Upper lobe of left lung (tissue), 4 donors: ENCODE measurements around the gene BACE1-AS.

ENCODE experiments used
- EP300 ChIP-seq, 4 donors: sonication (generic); formaldehyde crosslinking; IDR thresholded peaks; one replicate each; pipeline ENCODE4 v1.5.1; 2017; ENCODE audit warnings: antibody characterized with exemption in 4 of 4, control low read depth in 2 of 4
- TF ChIP-seq, protein P1 (sequence below), 6 experiments: fragments of 450-650 bp in 4 of 6; fragments of 200-600 bp in 2 of 6; sonication (generic) in 2 of 6; IDR thresholded peaks; one replicate each; pipeline ENCODE4 v1.5.1; 2016 to 2019; ENCODE audit warnings: antibody characterized with exemption in 6 of 6

DNA sequence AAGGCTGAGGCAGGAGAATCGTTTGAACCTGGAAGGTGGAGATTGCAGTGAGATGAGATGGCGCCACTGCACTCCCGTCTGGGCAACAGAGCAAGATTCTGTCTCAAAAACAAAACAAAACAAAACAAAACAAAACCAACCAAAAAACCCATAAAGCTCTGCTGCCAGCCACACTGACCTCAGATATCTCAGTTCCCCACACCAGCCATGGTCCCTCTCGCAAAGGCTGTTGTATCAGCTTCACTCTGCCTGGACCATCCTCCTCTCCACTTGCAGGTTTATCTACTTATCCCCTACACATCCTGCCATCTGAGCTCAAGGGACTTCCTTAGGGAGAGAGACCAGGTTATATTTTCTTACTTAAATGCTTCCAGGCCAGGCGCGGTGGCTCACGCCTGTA, 11.1 kb downstream of the BACE1-AS start:
- TF ChIP-seq, protein P1, sequence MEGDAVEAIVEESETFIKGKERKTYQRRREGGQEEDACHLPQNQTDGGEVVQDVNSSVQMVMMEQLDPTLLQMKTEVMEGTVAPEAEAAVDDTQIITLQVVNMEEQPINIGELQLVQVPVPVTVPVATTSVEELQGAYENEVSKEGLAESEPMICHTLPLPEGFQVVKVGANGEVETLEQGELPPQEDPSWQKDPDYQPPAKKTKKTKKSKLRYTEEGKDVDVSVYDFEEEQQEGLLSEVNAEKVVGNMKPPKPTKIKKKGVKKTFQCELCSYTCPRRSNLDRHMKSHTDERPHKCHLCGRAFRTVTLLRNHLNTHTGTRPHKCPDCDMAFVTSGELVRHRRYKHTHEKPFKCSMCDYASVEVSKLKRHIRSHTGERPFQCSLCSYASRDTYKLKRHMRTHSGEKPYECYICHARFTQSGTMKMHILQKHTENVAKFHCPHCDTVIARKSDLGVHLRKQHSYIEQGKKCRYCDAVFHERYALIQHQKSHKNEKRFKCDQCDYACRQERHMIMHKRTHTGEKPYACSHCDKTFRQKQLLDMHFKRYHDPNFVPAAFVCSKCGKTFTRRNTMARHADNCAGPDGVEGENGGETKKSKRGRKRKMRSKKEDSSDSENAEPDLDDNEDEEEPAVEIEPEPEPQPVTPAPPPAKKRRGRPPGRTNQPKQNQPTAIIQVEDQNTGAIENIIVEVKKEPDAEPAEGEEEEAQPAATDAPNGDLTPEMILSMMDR (IDR thresholded peaks at IDR 0.05), result no peak
- TF ChIP-seq EP300 (IDR thresholded peaks at IDR 0.05), result no peak
